Mesodermal cell (in vitro differentiated cells): ENCODE data around the gene ASB7.
"Not testable (repeated sequence)": the region's sequence is repeated elsewhere in the genome, so short reads cannot be mapped to it uniquely, and the experiment has no call there.

Source experiments
- H3K27ac ChIP-seq: 2 replicates; pipeline ENCODE4 v1.7.0; 2013; ENCODE audit warnings: mild to moderate bottlenecking, low read depth, low read length, moderate library complexity; ENCODE audit not compliant: severe bottlenecking
- H3K36me3 ChIP-seq: 2 replicates; pipeline ENCODE4 v1.7.1; 2013; ENCODE audit warnings: mild to moderate bottlenecking, low read length, moderate library complexity; ENCODE audit not compliant: control insufficient read depth, insufficient read depth
- H3K4me1 ChIP-seq: one replicate; pipeline ENCODE4 v1.7.1; 2013; ENCODE audit warnings: mild to moderate bottlenecking, low read length; ENCODE audit not compliant: insufficient read depth, control insufficient read depth, poor library complexity, severe bottlenecking
- H3K4me3 ChIP-seq: 2 replicates; pipeline ENCODE4 v1.7.0; 2013; ENCODE audit warnings: low read length, control low read depth, mild to moderate bottlenecking; ENCODE audit not compliant: insufficient read depth, poor library complexity, severe bottlenecking; ENCODE audit errors: extremely low read depth
- H3K9me3 ChIP-seq: 2 replicates; pipeline ENCODE4 v1.7.1; 2013; ENCODE audit warnings: mild to moderate bottlenecking, low read length, moderate library complexity; ENCODE audit not compliant: control insufficient read depth
- WGBS, 2 experiments: methylation state at CpG; one replicate each; pipeline ENCODE4 v1.1.5; 2013; ENCODE audit warnings: missing lambda C conversion rate in 2 of 2; ENCODE audit not compliant: insufficient coverage in 2 of 2; 5-methylcytosine and 5-hydroxymethylcytosine counted together

The ASB7 gene

GRCh38 chr15:100571592-100572167 is 30.7 kb upstream of the ASB7 start:
- Histone ChIP-seq H3K36me3 (peaks cover 18% of the 10 kb centered on the region), H3K27ac (no peak overlapping the region), H3K9me3 (no peaks in the 10 kb centered on the region), H3K4me1 (no peaks in the 10 kb centered on the region), H3K4me3 (no peak overlapping the region)
- 72 to 94% methylated on average over 2 to 3 of the region's 6 CpGs for WGBS, 2 experiments

DNA sequence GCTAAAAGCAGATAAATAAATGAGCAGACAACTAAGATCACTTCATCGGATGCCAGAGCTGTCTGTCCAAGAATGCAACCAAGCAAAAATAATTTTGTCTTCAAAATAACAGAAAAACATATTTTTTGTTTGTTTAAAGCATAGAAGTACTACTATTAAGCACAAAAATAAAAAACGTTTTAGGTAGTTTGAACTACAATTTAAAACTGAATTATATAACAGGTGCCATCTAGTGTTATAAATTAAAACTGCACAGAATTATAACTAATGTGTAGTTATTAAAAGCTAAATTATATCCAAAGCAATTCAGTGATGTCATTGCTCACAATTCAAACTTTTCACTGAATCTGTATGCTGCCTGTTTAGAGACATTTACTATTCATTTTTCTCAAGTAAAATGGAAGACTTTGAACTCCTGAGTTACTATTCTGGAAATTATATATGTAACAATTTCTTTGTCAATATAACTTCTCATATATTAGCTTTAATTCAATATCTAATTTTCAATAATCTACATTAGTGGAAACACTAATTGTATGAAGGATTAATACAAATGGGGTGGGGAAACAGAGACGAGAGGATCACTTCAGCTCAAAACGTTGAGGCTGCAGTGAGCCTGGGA is 29.9 kb upstream of the ASB7 start:
- WGBS, 2 experiments = no CpG with 5 or more reads among the region's 4 CpGs
- H3K4me3 ChIP-seq = no peak overlapping the region
- H3K9me3 ChIP-seq = no peaks in the 10 kb centered on the region
- no peaks in the 10 kb centered on the region for H3K4me1 ChIP-seq
- H3K27ac ChIP-seq = no peak overlapping the region
- peaks cover 18% of the 10 kb centered on the region for H3K36me3 ChIP-seq

- H3K36me3 ChIP-seq = peaks cover 18% of the 10 kb centered on the region
- WGBS, 2 experiments = 91 to 94% methylated on average over 3 to 4 of the region's 4 CpGs
- no peaks in the 10 kb centered on the region for H3K9me3 ChIP-seq
- H3K4me3 ChIP-seq = no peak overlapping the region
- no peak overlapping the region for H3K27ac ChIP-seq
- H3K4me1 ChIP-seq = no peaks in the 10 kb centered on the region
Observed at GRCh38 chr15:100573526-100573925, 28.9 kb upstream of the ASB7 start.

GRCh38 chr15:100580414-100580813 is 22.0 kb upstream of the ASB7 start:
- no peak overlapping the region for H3K27ac ChIP-seq
- H3K36me3 ChIP-seq = peaks cover 2% of the 10 kb centered on the region
- no peaks in the 10 kb centered on the region for H3K4me1 ChIP-seq
- 85 to 96% methylated on average over 4 of the region's 4 CpGs for WGBS, 2 experiments
- H3K4me3 ChIP-seq = no peak overlapping the region
- H3K9me3 ChIP-seq = peaks cover 8% of the 10 kb centered on the region

DNA sequence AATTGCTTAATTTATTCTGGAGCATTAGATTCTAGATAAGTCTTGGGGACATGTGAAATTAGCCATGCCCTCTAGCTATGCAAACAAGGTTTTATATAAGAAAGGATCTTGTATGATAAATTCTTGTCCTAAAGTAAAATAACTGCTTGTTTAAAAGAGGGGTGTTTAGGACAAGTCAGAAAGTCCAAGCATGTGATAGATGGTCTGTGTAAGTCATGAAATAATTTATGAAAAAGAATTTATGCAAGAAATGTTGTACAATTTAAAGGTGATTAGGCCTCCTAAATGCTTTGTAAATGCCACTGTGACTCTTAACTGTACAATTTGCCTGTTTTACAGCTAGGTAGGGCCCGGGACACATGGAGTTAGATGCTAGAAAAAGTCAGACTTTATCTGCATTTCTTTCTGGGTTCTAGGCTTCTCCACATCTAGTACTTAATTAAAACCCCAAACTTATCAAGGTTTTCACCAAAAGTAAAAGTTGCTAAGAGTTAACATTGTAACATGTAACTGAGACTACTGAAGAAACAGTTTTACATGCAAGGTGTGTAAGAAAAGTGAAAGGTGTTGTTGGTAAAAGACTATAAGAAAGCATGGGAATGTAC is 13.6 kb upstream of the ASB7 start:
- peaks cover 52% of the 10 kb centered on the region for H3K9me3 ChIP-seq
- no peak overlapping the region for H3K27ac ChIP-seq
- H3K36me3 ChIP-seq = peaks cover 3% of the 10 kb centered on the region
- WGBS, 2 experiments = 75 to 100% methylated on average over 1 of the region's 1 CpG
- H3K4me1 ChIP-seq = no peaks in the 10 kb centered on the region
- H3K4me3 ChIP-seq = no peak overlapping the region

GRCh38 chr15:100591163-100591562 is 11.2 kb upstream of the ASB7 start:
- not testable (repeated sequence) for H3K4me1 ChIP-seq, H3K36me3 ChIP-seq, H3K4me3 ChIP-seq, H3K27ac ChIP-seq
- no CpG with 5 or more reads among the region's 2 CpGs for WGBS, 2 experiments
- H3K9me3 ChIP-seq = peaks cover 44% of the 10 kb centered on the region

DNA sequence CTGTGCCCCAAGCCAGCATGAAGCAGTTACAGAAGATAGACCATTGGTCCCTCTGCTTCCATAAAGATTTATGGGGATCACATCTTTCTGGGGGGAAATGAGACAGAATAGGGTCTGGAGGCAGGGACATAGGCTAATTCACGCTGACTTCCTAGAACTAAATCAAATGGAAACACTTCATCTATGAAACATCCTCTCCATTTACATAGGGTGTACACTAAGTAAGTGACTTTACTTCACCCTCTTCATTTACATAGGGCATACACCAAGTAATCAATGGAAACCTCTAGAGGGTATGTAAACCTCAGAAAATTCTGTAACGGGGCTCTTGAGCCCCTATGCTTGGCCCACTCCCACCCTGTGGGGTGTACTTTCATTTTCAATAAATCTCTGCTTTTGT is 10.6 kb upstream of the ASB7 start:
- no peaks in the 10 kb centered on the region for H3K4me1 ChIP-seq

GRCh38 chr15:100592898-100593297 is 9.5 kb upstream of the ASB7 start:
- 86 to 100% methylated on average over 1 to 2 of the region's 3 CpGs for WGBS, 2 experiments
- Histone ChIP-seq H3K36me3 (no peaks in the 10 kb centered on the region), H3K4me1 (no peaks in the 10 kb centered on the region), H3K9me3 (peaks cover 32% of the 10 kb centered on the region), H3K27ac (no peak overlapping the region), H3K4me3 (no peak overlapping the region)

More for the DNA sequence above, 10.6 kb upstream of the ASB7 start:
- peaks cover 43% of the 10 kb centered on the region for H3K9me3 ChIP-seq
- no peak overlapping the region for H3K4me3 ChIP-seq
- WGBS, 2 experiments = no CpG with 5 or more reads among the region's 2 CpGs
- H3K36me3 ChIP-seq = no peaks in the 10 kb centered on the region
- H3K27ac ChIP-seq = no peak overlapping the region

GRCh38 chr15:100593431-100593830 is 9.0 kb upstream of the ASB7 start:
- peaks cover 29% of the 10 kb centered on the region for H3K9me3 ChIP-seq
- no peaks in the 10 kb centered on the region for H3K36me3 ChIP-seq
- H3K27ac ChIP-seq = no peak overlapping the region
- no CpG with 5 or more reads among the region's 2 CpGs for WGBS, 2 experiments
- H3K4me1 ChIP-seq = no peaks in the 10 kb centered on the region
- no peak overlapping the region for H3K4me3 ChIP-seq

DNA sequence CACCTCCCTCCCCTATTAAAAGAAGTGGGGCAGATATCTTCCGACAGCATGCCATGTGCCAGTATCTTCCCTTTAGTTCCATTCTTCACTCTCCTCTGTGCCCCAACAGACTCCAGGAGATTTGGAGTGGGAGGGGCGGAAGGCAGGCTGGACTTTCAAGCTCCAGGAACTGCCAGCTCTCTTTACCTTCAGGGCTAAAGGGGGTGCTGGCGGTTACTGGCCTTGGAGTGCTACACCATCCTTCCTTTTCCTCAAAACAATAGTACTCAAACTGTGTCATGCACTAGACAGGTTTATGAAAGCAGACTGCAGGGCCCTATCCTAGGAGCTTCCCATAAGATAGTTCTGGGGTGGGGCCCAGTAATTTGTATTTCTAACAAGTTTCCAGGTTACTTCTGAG is 6.4 kb upstream of the ASB7 start:
- peaks cover 6% of the 10 kb centered on the region for H3K9me3 ChIP-seq
- H3K27ac ChIP-seq = no peak overlapping the region
- no peak overlapping the region for H3K4me3 ChIP-seq
- H3K36me3 ChIP-seq = no peaks in the 10 kb centered on the region
- no peaks in the 10 kb centered on the region for H3K4me1 ChIP-seq
- WGBS, 2 experiments = 93 to 100% methylated on average over 1 to 2 of the region's 3 CpGs

DNA sequence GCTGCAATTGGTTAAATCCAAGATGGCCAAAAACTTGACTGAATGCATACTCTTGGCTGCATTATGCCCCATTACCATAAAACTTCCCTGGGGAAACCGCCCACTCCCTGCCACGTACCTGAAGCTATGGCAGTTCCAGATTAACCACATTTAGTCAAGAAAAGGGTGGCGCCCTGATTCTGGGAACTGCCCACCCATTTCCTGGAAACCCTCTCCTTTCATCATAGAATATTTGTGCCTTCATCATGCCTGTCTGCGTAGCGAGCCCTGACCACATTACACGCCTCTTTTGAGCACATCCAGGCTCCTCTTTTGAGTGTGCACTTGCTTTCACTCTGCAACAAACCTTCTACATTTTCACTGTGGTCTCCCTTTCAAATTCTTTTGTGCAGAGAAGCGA is 5.6 kb upstream of the ASB7 start:
- Histone ChIP-seq H3K9me3 (peaks cover 1% of the 10 kb centered on the region), H3K36me3 (no peaks in the 10 kb centered on the region), H3K4me1 (no peaks in the 10 kb centered on the region), H3K27ac (no peak overlapping the region), H3K4me3 (no peak overlapping the region)
- WGBS, 2 experiments = 96% methylated on average over 7 of the region's 7 CpGs
